B cell (primary cell): Measurements from ENCODE around the gene CACNA1D. TPM values are rescaled to one million over a fixed set of nuclear protein-coding genes. Genes with fewer than 3 reads are reported as not detected.

Source experiments
- ATAC-seq: fragments of 200-7000 bp; cut with Tn5 transposase; one replicate; pipeline ENCODE4 v1.10.0; 2021; ENCODE audit warnings: low read depth, mild to moderate bottlenecking, moderate number of reproducible peaks, moderate library complexity
- CTCF ChIA-PET: fragments of 350-600 bp; sonication (Branson Sonifier 250); formaldehyde crosslinking; loops from one replicate; lab custom pipeline; 2021; ENCODE audit warnings: antibody characterized with exemption, inconsistent platforms; lab: Charles Lee
- POLR2A ChIA-PET: fragments of 350-600 bp; sonication (Branson Sonifier 250); formaldehyde crosslinking; loops from one replicate; lab custom pipeline; 2021; ENCODE audit warnings: antibody characterized with exemption; lab: Charles Lee
- DNase-seq: peaks from one replicate; pipeline ENCODE4 v3.0.0; 2013
- H2AFZ ChIP-seq: 2 replicates; pipeline ENCODE4 v1.6.1; 2012; ENCODE audit warnings: mild to moderate bottlenecking, low read depth, low read length; ENCODE audit not compliant: insufficient read depth, poor library complexity, severe bottlenecking
- H3K27ac ChIP-seq, 2 donors: 1 replicate in 1 of 2; 2 replicates in 1 of 2; pipeline ENCODE4 v1.5.1; 2012 to 2013; ENCODE audit warnings: low read length in 2 of 2, mild to moderate bottlenecking in 2 of 2, moderate library complexity in 1 of 2
- H3K27me3 ChIP-seq, 4 experiments: fragments of 200-600 bp in 1 of 4; sonication (generic) in 1 of 4; replicated peaks in 1 of 4; 1 replicate in 2 of 4; 2 replicates in 2 of 4; pipeline versions ENCODE4 v1.6.1 to v1.7.0; 2013 to 2016; ENCODE audit warnings: low read length in 3 of 4, mild to moderate bottlenecking in 2 of 4, mixed read lengths in 1 of 4, moderate library complexity in 1 of 4; ENCODE audit not compliant: insufficient read depth in 4 of 4, control insufficient read depth in 3 of 4; ENCODE audit errors: control extremely low read depth in 1 of 4
- H3K36me3 ChIP-seq, 2 experiments: replicated peaks in 1 of 2; 1 replicate in 1 of 2; 2 replicates in 1 of 2; pipeline versions ENCODE4 v1.6.1 to v1.7.1; 2013; ENCODE audit warnings: low read length in 1 of 2; ENCODE audit not compliant: insufficient read depth in 2 of 2, control insufficient read depth in 1 of 2; ENCODE audit errors: control extremely low read depth in 1 of 2, extremely low read depth in 1 of 2
- H3K4me1 ChIP-seq, 2 donors: fragments of 200-600 bp in 1 of 2; sonication (generic) in 1 of 2; 1 replicate in 1 of 2; 2 replicates in 1 of 2; pipeline versions ENCODE4 v1.5.1 to v1.6.1; 2013 to 2017; ENCODE audit warnings: low read length in 2 of 2; ENCODE audit not compliant: control insufficient read depth in 2 of 2, insufficient read depth in 2 of 2
- H3K4me2 ChIP-seq: replicated peaks from 2 replicates; pipeline ENCODE3; 2012; ENCODE audit warnings: mild to moderate bottlenecking, low read depth, low read length; ENCODE audit not compliant: poor library complexity, severe bottlenecking
- H3K4me3 ChIP-seq, 5 experiments: fragments of 200-600 bp in 1 of 5; sonication (generic) in 1 of 5; 1 replicate in 3 of 5; 2 replicates in 2 of 5; pipeline versions ENCODE4 v1.5.1 to v1.7.0; 2011 to 2016; ENCODE audit warnings: low read length in 4 of 5, mild to moderate bottlenecking in 4 of 5, low read depth in 2 of 5, control low read depth in 1 of 5, moderate library complexity in 1 of 5; ENCODE audit not compliant: insufficient read depth in 1 of 5; ENCODE audit errors: control extremely low read depth in 1 of 5, extremely low read depth in 1 of 5
- H3K79me2 ChIP-seq: fragments of 200-600 bp; sonication (generic); one replicate; pipeline ENCODE4 v1.6.0; 2016; ENCODE audit warnings: low read length; ENCODE audit not compliant: control insufficient read depth, insufficient read depth
- H3K9ac ChIP-seq: fragments of 200-600 bp; sonication (generic); 2 replicates; pipeline ENCODE4 v1.6.1; 2017; ENCODE audit warnings: mild to moderate bottlenecking, low read length, moderate library complexity
- H3K9me3 ChIP-seq, 3 donors: one replicate each; pipeline versions ENCODE4 v1.6.1 to v1.7.1; 2013; ENCODE audit warnings: low read length in 2 of 3; ENCODE audit not compliant: control insufficient read depth in 2 of 3, insufficient read depth in 1 of 3; ENCODE audit errors: control extremely low read depth in 1 of 3
- H4K20me1 ChIP-seq: 2 replicates; pipeline ENCODE4 v1.6.0; 2012; ENCODE audit warnings: mild to moderate bottlenecking, low read length; ENCODE audit not compliant: insufficient read depth, control insufficient read depth, poor library complexity, severe bottlenecking
- H3K27ac Mint-ChIP-seq: one replicate; pipeline ENCODE4 v1.8.0; 2021; ENCODE audit warnings: mixed read lengths
- H3K27me3 Mint-ChIP-seq: one replicate; pipeline ENCODE4 v1.8.0; 2021; ENCODE audit warnings: mixed read lengths
- H3K4me1 Mint-ChIP-seq: one replicate; pipeline ENCODE4 v1.8.0; 2021; ENCODE audit warnings: mixed read lengths
- H3K4me3 Mint-ChIP-seq: one replicate; pipeline ENCODE4 v1.8.0; 2021; ENCODE audit warnings: mixed read lengths
- H3K9me3 Mint-ChIP-seq: one replicate; pipeline ENCODE4 v1.8.0; 2022; ENCODE audit warnings: mixed read lengths; ENCODE audit not compliant: insufficient read depth
- CTCF ChIP-seq: fragments of 200-600 bp; IDR thresholded peaks from one replicate; pipeline ENCODE4 v1.8.0; 2022; ENCODE audit warnings: antibody characterized with exemption, mild to moderate bottlenecking
- EZH2 ChIP-seq: IDR thresholded peaks from 2 replicates; pipeline ENCODE4 v1.6.1; 2012; ENCODE audit warnings: borderline replicate concordance, low read depth, mild to moderate bottlenecking, moderate library complexity, low read length; ENCODE audit not compliant: insufficient read depth, poor library complexity, severe bottlenecking
- WGBS: methylation state at CpG from one replicate; pipeline ENCODE4 v1.1.5; 2013; ENCODE audit warnings: missing lambda C conversion rate; ENCODE audit not compliant: insufficient coverage; 5-methylcytosine and 5-hydroxymethylcytosine counted together
- intact Hi-C: fragments of 100-400 bp; cut with micrococcal nuclease; formaldehyde crosslinking; loops from one replicate; pipeline ENCODE4 v1.10.0; 2022
- polyA plus RNA-seq: library from polyadenylated mRNA; depleted of rRNA; stranded (reverse); fragments of >200 nt; gene quantifications from 2 replicates; pipeline ENCODE4 v1.2.3, GENCODE V29; 2012
- total RNA-seq, 2 donors: library from RNA; stranded (reverse); fragments of 120-200 nt in 1 of 2; gene quantifications; 1 replicate in 1 of 2; 2 replicates in 1 of 2; pipeline versions ENCODE4 v1.2.3 to v1.2.4, GENCODE V29; 2013 to 2022

The CACNA1D gene
- total and polyA plus RNA-seq, 2 donors (not counting 1 experiment from before 2014, with no cell fraction given): 0.06 to 0.07 TPM

DNA sequence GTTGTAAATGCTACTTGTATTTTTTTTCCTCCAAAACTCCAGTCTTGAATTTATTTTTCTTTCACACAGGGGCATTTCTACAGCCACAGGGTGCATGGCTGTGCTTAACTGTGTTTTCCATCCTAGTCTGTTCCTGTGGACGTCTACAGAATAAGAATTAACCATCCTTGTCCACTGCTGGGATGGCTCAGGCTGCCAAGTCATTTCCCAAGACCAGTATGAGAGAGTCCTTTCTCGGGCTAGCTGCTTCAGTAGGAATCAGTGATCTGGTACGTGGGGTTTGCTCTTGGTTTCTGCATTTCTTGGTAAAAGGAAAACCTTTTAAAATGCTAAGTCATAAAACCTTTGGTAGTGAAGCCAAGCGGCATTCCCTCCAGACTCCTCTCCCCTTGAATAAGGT lies 322.0 kb downstream of the CACNA1D start:
- no peak overlapping the region for H3K4me3 Mint-ChIP-seq
- POLR2A ChIA-PET: no interaction called here
- DNase-seq: no peak
- no peaks in the 10 kb centered on the region for H3K4me1 Mint-ChIP-seq
- H3K4me2 ChIP-seq: no peak overlapping the region
- H3K4me3 ChIP-seq: no peak overlapping the region
- no peaks in the 10 kb centered on the region for H4K20me1 ChIP-seq
- H3K9me3 ChIP-seq: no peaks in the 10 kb centered on the region
- intact Hi-C loops: no loop called here
- H2AFZ ChIP-seq: no peak overlapping the region
- no peak overlapping the region for H3K27ac Mint-ChIP-seq
- no peaks in the 10 kb centered on the region for H3K27me3 Mint-ChIP-seq
- no peak overlapping the region for H3K27ac ChIP-seq
- 71% methylated on average over 1 of the region's 4 CpGs for WGBS
- no peak for ATAC-seq
- H3K9me3 Mint-ChIP-seq: no peaks in the 10 kb centered on the region
- no peak overlapping the region for H3K9ac ChIP-seq
- H3K4me1 ChIP-seq: no peaks in the 10 kb centered on the region
- peaks cover 0 to 4% (median 1%) of the 10 kb centered on the region in 4 experiments for H3K27me3 ChIP-seq
- TF ChIP-seq CTCF: no peak
- TF ChIP-seq EZH2: no peak
- H3K79me2 ChIP-seq: no peaks in the 10 kb centered on the region
- no peaks in the 10 kb centered on the region for H3K36me3 ChIP-seq
- CTCF ChIA-PET: interaction anchor here (0.7 kb wide), 1 partner anchor 66 kb away, joined by 3 read pairs; no protein-coding TSS in a partner anchor

- Mint-ChIP-seq H3K27me3 (no peaks in the 10 kb centered on the region), H3K27ac (no peak overlapping the region), H3K9me3 (no peaks in the 10 kb centered on the region), H3K4me1 (no peaks in the 10 kb centered on the region), H3K4me3 (no peak overlapping the region)
- ChIA-PET CTCF (no interaction called here), POLR2A (no interaction called here)
- WGBS: 80% methylated on average over 5 of the region's 6 CpGs
- H2AFZ ChIP-seq: no peak overlapping the region
- H3K4me1 ChIP-seq: no peaks in the 10 kb centered on the region
- H3K9me3 ChIP-seq: no peaks in the 10 kb centered on the region
- intact Hi-C loops: no loop called here
- H3K27me3 ChIP-seq: peaks cover 0 to 4% (median 1%) of the 10 kb centered on the region in 4 experiments
- ATAC-seq: no peak
- H3K9ac ChIP-seq: no peak overlapping the region
- H4K20me1 ChIP-seq: no peaks in the 10 kb centered on the region
- H3K4me3 ChIP-seq: no peak overlapping the region
- no peaks in the 10 kb centered on the region for H3K79me2 ChIP-seq
- no peak overlapping the region for H3K4me2 ChIP-seq
- H3K27ac ChIP-seq: no peak overlapping the region
- DNase-seq: no peak
- H3K36me3 ChIP-seq: no peaks in the 10 kb centered on the region
- TF ChIP-seq EZH2 (no peak), CTCF (no peak)
Observed at GRCh38 chr3:53817211-53817610, 322.8 kb downstream of the CACNA1D start.
